Neural cell (in vitro differentiated cells): ENCODE data around the gene GOLGA6L26.

Source experiments
- CTCF ChIP-seq: fragments of 450-650 bp; IDR thresholded peaks from 2 replicates; pipeline ENCODE4 v1.5.1; 2014; ENCODE audit warnings: antibody characterized with exemption, mild to moderate bottlenecking, moderate library complexity; ENCODE audit not compliant: poor library complexity, severe bottlenecking
- EP300 ChIP-seq: fragments of 450-650 bp; conservative IDR thresholded peaks from 2 replicates; pipeline ENCODE4 v1.6.1; 2014; ENCODE audit warnings: antibody characterized with exemption, mild to moderate bottlenecking, moderate library complexity; ENCODE audit not compliant: poor library complexity, severe bottlenecking
- EZH2 ChIP-seq: fragments of 200-600, 300-800 bp; shearing (Covaris generic), sonication (generic); IDR thresholded peaks from 2 replicates; pipeline ENCODE4 v1.6.1; 2014; ENCODE audit warnings: antibody characterized with exemption, low read length, borderline replicate concordance, mild to moderate bottlenecking; ENCODE audit not compliant: insufficient read depth, poor library complexity, severe bottlenecking
- MXI1 ChIP-seq: fragments of 450-650 bp; conservative IDR thresholded peaks from 2 replicates; pipeline ENCODE4 v1.6.1; 2014; ENCODE audit warnings: antibody characterized with exemption, mild to moderate bottlenecking; ENCODE audit not compliant: poor library complexity, severe bottlenecking
- POLR2AphosphoS5 ChIP-seq: IDR thresholded peaks from 2 replicates; pipeline ENCODE4 v1.6.1; 2012
- RAD21 ChIP-seq: fragments of 450-650 bp; conservative IDR thresholded peaks from 2 replicates; pipeline ENCODE4 v1.6.1; 2014; ENCODE audit warnings: antibody characterized with exemption, mild to moderate bottlenecking, moderate library complexity
- SMC3 ChIP-seq: fragments of 450-650 bp; conservative IDR thresholded peaks from 2 replicates; pipeline ENCODE4 v1.6.1; 2014; ENCODE audit warnings: antibody characterized with exemption, mild to moderate bottlenecking, moderate library complexity; ENCODE audit not compliant: poor library complexity
- TAF1 ChIP-seq: IDR thresholded peaks from 2 replicates; pipeline ENCODE4 v1.6.1; 2012; ENCODE audit warnings: low read depth
- TF ChIP-seq, protein P1 (sequence below): IDR thresholded peaks from 2 replicates; pipeline ENCODE4 v1.6.1; 2012; ENCODE audit warnings: borderline replicate concordance

DNA sequence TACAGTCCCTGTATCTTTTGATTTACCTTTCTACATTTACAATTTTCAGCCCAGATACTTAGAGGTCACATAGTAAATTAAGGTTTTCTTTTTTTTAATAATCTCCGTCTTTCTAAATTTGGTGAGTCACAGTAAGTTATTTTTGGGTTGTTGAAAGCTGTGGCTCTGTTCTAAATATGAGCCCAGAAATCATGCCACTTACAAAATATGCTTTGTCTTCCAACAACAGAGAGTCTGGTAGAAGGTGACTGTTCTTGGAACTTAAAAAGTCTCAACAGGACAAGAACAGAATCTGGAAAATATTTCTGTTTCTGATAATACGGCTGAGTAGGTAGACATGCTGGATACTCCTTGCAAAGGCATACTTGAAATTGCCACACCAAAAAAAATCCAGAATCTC, 36.6 kb upstream of the GOLGA6L26 start:
- TF ChIP-seq CTCF (no peak), RAD21 (no peak), EZH2 (no peak), MXI1 (no peak), POLR2AphosphoS5 (no peak), EP300 (no peak), SMC3 (no peak), TAF1 (no peak)
- TF ChIP-seq, protein P1, sequence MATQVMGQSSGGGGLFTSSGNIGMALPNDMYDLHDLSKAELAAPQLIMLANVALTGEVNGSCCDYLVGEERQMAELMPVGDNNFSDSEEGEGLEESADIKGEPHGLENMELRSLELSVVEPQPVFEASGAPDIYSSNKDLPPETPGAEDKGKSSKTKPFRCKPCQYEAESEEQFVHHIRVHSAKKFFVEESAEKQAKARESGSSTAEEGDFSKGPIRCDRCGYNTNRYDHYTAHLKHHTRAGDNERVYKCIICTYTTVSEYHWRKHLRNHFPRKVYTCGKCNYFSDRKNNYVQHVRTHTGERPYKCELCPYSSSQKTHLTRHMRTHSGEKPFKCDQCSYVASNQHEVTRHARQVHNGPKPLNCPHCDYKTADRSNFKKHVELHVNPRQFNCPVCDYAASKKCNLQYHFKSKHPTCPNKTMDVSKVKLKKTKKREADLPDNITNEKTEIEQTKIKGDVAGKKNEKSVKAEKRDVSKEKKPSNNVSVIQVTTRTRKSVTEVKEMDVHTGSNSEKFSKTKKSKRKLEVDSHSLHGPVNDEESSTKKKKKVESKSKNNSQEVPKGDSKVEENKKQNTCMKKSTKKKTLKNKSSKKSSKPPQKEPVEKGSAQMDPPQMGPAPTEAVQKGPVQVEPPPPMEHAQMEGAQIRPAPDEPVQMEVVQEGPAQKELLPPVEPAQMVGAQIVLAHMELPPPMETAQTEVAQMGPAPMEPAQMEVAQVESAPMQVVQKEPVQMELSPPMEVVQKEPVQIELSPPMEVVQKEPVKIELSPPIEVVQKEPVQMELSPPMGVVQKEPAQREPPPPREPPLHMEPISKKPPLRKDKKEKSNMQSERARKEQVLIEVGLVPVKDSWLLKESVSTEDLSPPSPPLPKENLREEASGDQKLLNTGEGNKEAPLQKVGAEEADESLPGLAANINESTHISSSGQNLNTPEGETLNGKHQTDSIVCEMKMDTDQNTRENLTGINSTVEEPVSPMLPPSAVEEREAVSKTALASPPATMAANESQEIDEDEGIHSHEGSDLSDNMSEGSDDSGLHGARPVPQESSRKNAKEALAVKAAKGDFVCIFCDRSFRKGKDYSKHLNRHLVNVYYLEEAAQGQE = no peak
